RPMI7951 (cell line): Measurements from ENCODE around the gene OR5M11. TPM values are rescaled to one million over a fixed set of nuclear protein-coding genes. Genes with fewer than 3 reads are reported as not detected.
"Not testable (repeated sequence)": the region's sequence is repeated elsewhere in the genome, so short reads cannot be mapped to it uniquely, and the experiment has no call there.

ENCODE experiments used
- DNase-seq: peaks from one replicate; pipeline ENCODE4 v3.0.0-alpha.2; 2012; ENCODE audit warnings: low read depth
- total RNA-seq: library from RNA; depleted of rRNA; stranded (reverse); fragments of >200 nt; shearing (Covaris generic); gene quantifications from 2 replicates; pipeline ENCODE4 v1.2.3, GENCODE V29; 2014; rRNA removed

OR5M11 gene
- total RNA-seq: not detected in 2 replicates

DNA sequence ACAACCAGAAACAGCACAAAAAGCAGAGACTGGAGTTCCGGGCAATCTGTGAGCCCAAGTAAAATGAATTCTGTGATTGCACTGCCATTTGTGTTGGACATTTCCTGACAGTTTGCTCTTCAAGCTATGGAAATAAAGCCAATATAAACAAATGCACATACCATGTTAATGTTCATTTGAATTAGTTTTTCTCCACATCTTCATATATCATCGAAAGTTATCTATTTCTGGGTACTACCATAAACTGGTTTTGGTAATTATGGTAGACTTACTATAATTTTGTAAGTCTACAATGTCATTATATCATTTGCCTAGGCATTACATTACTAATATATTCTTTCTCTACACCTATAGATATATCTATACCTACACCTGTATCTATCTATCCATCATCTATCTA lies at the start of gene OR5M11:
TSS of gene OR5M11 (minus strand) at position 101 of the 400 bp plus-strand sequence. CDS start at position 101, 0 bp downstream.
- no peak for DNase-seq

DNA sequence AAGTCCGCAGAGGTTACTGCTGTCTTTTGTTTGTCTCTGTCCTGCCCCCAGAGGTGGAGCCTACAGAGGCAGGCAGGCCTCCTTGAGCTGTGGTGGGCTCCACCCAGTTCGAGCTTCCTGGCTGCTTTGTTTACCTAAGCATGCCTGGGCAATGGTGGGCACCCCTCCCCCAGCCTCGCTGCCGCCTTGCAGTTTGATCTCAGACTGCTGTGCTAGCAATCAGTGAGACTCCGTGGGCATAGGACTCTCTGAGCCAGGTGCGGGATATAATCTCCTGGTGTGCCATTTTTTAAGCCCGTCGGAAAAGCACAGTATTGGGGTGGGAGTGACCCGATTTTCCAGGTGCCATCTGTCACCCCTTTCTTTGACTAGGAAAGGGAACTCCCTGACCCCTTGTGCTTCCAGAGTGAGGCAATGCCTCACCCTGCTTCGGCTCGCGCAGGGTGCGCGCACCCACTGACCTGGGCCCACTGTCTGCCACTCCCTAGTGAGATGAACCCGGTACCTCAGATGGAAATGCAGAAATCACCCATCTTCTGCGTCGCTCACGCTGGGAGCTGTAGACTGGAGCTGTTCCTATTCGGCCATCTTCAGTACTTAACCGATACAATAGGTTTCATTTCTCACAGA lies 49.1 kb upstream of the OR5M11 start:
- not testable (repeated sequence) for DNase-seq

GRCh38 chr11:56577621-56578020 lies 34.6 kb upstream of the OR5M11 start, which contains the start of gene OR5M10:
Gene OR5M10, minus strand, starts transcription at chr11:56577721. Its CDS starts 0 bp downstream, at chr11:56577721.
- no peak for DNase-seq

DNA sequence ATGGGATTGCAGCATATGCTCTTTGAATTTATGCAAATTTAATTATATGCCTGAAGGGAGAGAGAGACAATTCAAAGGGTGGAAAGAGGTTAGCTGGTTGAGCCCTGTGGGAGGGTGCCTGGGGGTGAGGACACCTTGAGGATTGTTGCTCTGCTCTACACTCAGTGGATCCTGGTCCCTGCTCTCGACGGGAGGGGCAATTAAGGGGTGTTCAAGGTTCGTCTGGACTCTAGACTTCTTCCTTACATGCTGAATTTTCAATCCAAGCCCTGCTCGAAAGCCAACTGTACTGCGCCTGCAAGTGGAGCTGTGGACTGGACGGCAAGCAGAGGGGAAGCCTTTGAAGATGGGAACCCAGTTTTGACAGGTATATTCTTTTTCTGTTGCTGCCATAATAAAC lies 15.5 kb upstream of the OR5M11 start:
- no peak for DNase-seq

DNA sequence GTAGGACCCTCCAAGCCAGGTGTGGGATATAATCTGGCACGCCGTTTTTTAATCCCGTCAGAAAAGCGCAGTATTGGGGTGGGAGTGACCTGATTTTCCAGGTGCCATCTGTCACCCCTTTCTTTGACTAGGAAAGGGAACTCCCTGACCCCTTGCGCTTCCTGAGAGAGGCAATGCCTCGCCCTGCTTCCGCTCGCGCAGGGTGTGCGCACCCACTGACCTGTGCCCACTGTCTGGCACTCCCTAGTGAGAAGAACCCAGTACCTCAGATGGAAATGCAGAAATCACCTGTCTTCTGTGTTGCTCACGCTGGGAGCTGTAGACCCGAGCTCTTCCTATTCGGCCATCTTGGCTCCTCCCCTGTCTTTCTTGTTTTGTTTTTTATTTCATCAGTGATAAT lies 11.6 kb upstream of the OR5M11 start:
- DNase-seq: not testable (repeated sequence)

GRCh38 chr11:56545531-56545930 lies 2.5 kb upstream of the OR5M11 start:
- DNase-seq: no peak

GRCh38 chr11:56543739-56544138 lies 682 bp upstream of the OR5M11 start:
- DNase-seq: no peak

GRCh38 chr11:56533054-56533740 lies 9.9 kb downstream of the OR5M11 start:
- DNase-seq: no peak

- DNase-seq: no peak
Measured at GRCh38 chr11:56531856-56532255, 11.2 kb downstream of the OR5M11 start.

GRCh38 chr11:56522008-56522407 lies 21.0 kb downstream of the OR5M11 start:
- DNase-seq: peak; percentile 1

DNA sequence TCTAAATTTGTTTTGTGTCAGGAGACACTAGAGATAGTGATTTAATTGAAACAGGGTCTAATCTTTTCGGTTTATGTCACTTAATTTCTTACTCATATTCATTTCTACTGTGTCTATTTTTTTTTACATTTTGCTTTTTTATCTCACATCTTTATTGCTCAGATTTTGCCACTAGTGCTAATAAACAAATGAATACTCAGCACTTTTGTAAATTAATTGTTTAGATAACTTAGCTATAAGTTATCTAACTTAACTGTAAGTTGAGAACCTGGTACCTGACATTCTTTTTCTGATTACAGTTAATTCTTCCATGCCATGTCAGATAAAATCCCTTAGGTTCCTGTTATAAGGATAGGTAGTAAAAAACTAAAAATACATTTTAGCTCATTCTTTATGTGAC lies 29.8 kb downstream of the OR5M11 start:
- DNase-seq: no peak

- no peak for DNase-seq
Measured at GRCh38 chr11:56509439-56509838, 33.6 kb downstream of the OR5M11 start.

DNA sequence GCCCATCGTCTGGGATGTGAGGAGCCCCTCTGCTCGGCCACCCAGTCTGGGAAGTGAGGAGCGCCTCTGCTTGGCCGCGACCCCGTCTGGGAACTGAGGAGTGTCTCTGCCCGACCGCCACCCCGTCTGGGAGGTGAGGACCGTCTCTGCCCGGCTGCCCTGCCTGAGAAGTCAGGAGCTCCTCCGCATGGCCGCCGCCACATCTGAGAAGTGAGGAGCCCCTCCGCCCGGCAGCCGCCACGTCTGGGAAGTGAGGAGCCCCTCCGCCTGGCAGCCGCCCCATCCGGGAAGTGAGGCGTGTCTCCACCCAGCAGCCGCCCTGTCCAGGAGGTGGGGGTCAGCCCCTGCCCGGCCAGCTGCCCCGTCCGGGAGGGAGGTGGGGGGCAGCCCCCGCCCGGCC lies 46.0 kb downstream of the OR5M11 start:
- DNase-seq: no peak

GRCh38 chr11:56495117-56495516 lies 47.9 kb downstream of the OR5M11 start:
- DNase-seq: no peak

Other genes starting within 250 kb of the OR5M11 start
- gene OR8K3, start 228.1 kb downstream of the OR5M11 start, total RNA-seq: not detected in 2 replicates
- gene OR8K1, start 197.2 kb downstream of the OR5M11 start, total RNA-seq: not detected in 2 replicates
- gene OR8J1, start 189.0 kb downstream of the OR5M11 start, total RNA-seq: not detected in 2 replicates
- gene OR8U1, start 167.6 kb downstream of the OR5M11 start, total RNA-seq: not detected in 2 replicates
- gene OR5AL1, start 130.6 kb downstream of the OR5M11 start, total RNA-seq: not detected in 2 replicates
- not detected in 2 replicates for gene OR5M3, start 69.9 kb downstream of the OR5M11 start, total RNA-seq
- gene OR5M8, start 51.9 kb downstream of the OR5M11 start, total RNA-seq: not detected in 2 replicates
- not detected in 2 replicates for gene OR5M10, start 34.5 kb upstream of the OR5M11 start, total RNA-seq
- gene OR5M1, start 71.6 kb upstream of the OR5M11 start, total RNA-seq: not detected in 2 replicates
- not detected in 2 replicates for gene OR5AP2, start 99.2 kb upstream of the OR5M11 start, total RNA-seq
- gene OR5AR1, start 120.4 kb upstream of the OR5M11 start, total RNA-seq: not detected in 2 replicates
- not detected in 2 replicates for gene OR9G1, start 155.8 kb upstream of the OR5M11 start, total RNA-seq
- not detected in 2 replicates for gene OR9G4, start 205.4 kb upstream of the OR5M11 start, total RNA-seq